ENCODE data around the gene SPSB2. TPM values are rescaled to one million over a fixed set of nuclear protein-coding genes. Genes with fewer than 3 reads are reported as not detected.

The SPSB2 gene
- total RNA-seq, 1 donor from 2014 or later = 6.2 TPM

- H3K9me3 Mint-ChIP-seq = no peaks in the 10 kb centered on the region
- H3K4me3 Mint-ChIP-seq = peak overlapping the region; percentile 98
- H3K27ac Mint-ChIP-seq (ENCODE audit: unreplicated experiment) = no peak overlapping the region
- peaks cover 40% of the 10 kb centered on the region for H3K4me1 Mint-ChIP-seq
- no peak for DNase-seq (ENCODE audit: low read depth, low spot score)
- no peak for TF ChIP-seq CTCF (conservative IDR thresholded peaks at IDR 0.05)
- peaks cover 2% of the 10 kb centered on the region for H3K27me3 Mint-ChIP-seq (ENCODE audit: low read depth)
- peaks cover 10% of the 10 kb centered on the region for H3K36me3 Mint-ChIP-seq (ENCODE audit: low read depth)
These were observed 19.1 kb downstream of the SPSB2 start for GRCh38 chr12:6854036-6854435.

GRCh38 chr12:6853626-6854025, 19.5 kb downstream of the SPSB2 start:
- H3K9me3 Mint-ChIP-seq = no peaks in the 10 kb centered on the region
- peaks cover 10% of the 10 kb centered on the region for H3K36me3 Mint-ChIP-seq (ENCODE audit: low read depth)
- TF ChIP-seq CTCF (conservative IDR thresholded peaks at IDR 0.05) = no peak
- peaks cover 2% of the 10 kb centered on the region for H3K27me3 Mint-ChIP-seq (ENCODE audit: low read depth)
- no peak for DNase-seq (ENCODE audit: low read depth, low spot score)
- H3K27ac Mint-ChIP-seq (ENCODE audit: unreplicated experiment) = peak overlapping the region; percentile 28
- peaks cover 40% of the 10 kb centered on the region for H3K4me1 Mint-ChIP-seq
- peak overlapping the region; percentile 98 for H3K4me3 Mint-ChIP-seq

GRCh38 chr12:6852651-6853354, 20.3 kb downstream of the SPSB2 start:
- Mint-ChIP-seq H3K9me3 (no peaks in the 10 kb centered on the region), H3K27me3 (ENCODE audit: low read depth) (peaks cover 2% of the 10 kb centered on the region), H3K27ac (ENCODE audit: unreplicated experiment) (peak overlapping the region; percentile 93), H3K4me1 (peaks cover 40% of the 10 kb centered on the region), H3K36me3 (ENCODE audit: low read depth) (peaks cover 10% of the 10 kb centered on the region), H3K4me3 (peak overlapping the region; percentile 98)
- TF ChIP-seq CTCF (conservative IDR thresholded peaks at IDR 0.05) = no peak
- DNase-seq (ENCODE audit: low read depth, low spot score) = no peak

- Mint-ChIP-seq H3K27ac (ENCODE audit: unreplicated experiment) (peak within 1 kb of the TSS; percentile 98), H3K27me3 (ENCODE audit: low read depth) (peaks cover 2% of the 10 kb centered on the region), H3K36me3 (ENCODE audit: low read depth) (peaks cover 7% of the 10 kb centered on the region), H3K9me3 (no peaks in the 10 kb centered on the region), H3K4me3 (peak within 1 kb of the TSS; percentile 98), H3K4me1 (peaks cover 40% of the 10 kb centered on the region)
- no peak for TF ChIP-seq CTCF (conservative IDR thresholded peaks at IDR 0.05)
- DNase-seq (ENCODE audit: low read depth, low spot score) = peak; percentile 91
These were observed 21.0 kb downstream of the SPSB2 start, which contains the start of gene USP5 for GRCh38 chr12:6851921-6852650. Gene USP5 (plus strand): TSS chr12:6852150. CDS start chr12:6852180, 30 bp downstream.

GRCh38 chr12:6851153-6851920, 21.8 kb downstream of the SPSB2 start, which contains the start of gene CDCA3:
Gene CDCA3 (minus strand): TSS chr12:6851286. CDS start chr12:6850952, 334 bp downstream.
- Mint-ChIP-seq H3K4me3 (peak within 1 kb of the TSS; percentile 98), H3K4me1 (peaks cover 40% of the 10 kb centered on the region), H3K36me3 (ENCODE audit: low read depth) (peaks cover 10% of the 10 kb centered on the region), H3K9me3 (no peaks in the 10 kb centered on the region), H3K27me3 (ENCODE audit: low read depth) (peaks cover 2% of the 10 kb centered on the region), H3K27ac (ENCODE audit: unreplicated experiment) (peak within 1 kb of the TSS; percentile 98)
- DNase-seq (ENCODE audit: low read depth, low spot score) = peak; percentile 93
- no peak for TF ChIP-seq CTCF (conservative IDR thresholded peaks at IDR 0.05)

All from neural crest cell (in vitro differentiated cells).